HUES48 (cell line): ENCODE results near the gene NCKIPSD.

Experiments used
- H3K27ac ChIP-seq: one replicate; pipeline ENCODE4 v1.7.0; 2013; ENCODE audit warnings: low read depth, low read length, inconsistent platforms
- H3K27me3 ChIP-seq: 2 replicates; pipeline ENCODE4 v1.6.1; 2013; ENCODE audit warnings: mild to moderate bottlenecking, low read length; ENCODE audit not compliant: control insufficient read depth, insufficient read depth
- H3K36me3 ChIP-seq: 2 replicates; pipeline ENCODE4 v1.6.1; 2013; ENCODE audit warnings: low read length; ENCODE audit not compliant: control insufficient read depth, insufficient read depth
- H3K4me1 ChIP-seq: 2 replicates; pipeline ENCODE4 v1.6.1; 2013; ENCODE audit warnings: mild to moderate bottlenecking, low read length; ENCODE audit not compliant: control insufficient read depth, insufficient read depth
- H3K4me3 ChIP-seq: 2 replicates; pipeline ENCODE4 v1.5.1; 2013; ENCODE audit warnings: mild to moderate bottlenecking, low read depth, low read length
- H3K9ac ChIP-seq: 2 replicates; pipeline ENCODE4 v1.6.1; 2013; ENCODE audit warnings: mild to moderate bottlenecking, low read depth, low read length, moderate library complexity
- H3K9me3 ChIP-seq: 2 replicates; pipeline ENCODE4 v1.6.1; 2013; ENCODE audit warnings: low read length; ENCODE audit not compliant: control insufficient read depth, insufficient read depth

NCKIPSD gene

DNA sequence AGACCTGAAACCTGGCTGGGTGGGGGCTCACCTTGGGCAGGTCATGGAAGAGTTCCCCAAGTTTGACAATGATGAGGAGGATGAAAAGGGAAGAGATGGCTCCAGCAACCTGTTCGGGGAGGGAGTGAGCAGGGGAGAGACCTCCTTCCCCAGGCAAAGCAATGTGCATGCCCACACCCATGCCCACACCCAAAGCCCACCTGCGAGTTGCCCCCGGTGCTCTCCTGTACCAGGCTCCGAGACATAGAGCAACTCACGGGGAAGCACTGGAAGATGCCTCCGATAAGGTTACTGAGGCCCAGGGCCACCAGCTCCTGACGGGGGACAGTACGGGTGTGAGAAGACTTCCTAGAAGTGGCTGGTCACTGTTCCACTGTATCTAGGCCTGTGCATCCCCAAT, 55.3 kb downstream of the NCKIPSD start:
- Histone ChIP-seq H3K9ac (no peak overlapping the region), H3K4me1 (0 out of 2 replicates have a peak, but pooled peaks cover 2% of the 10 kb centered on the region), H3K36me3 (peaks cover 83% of the 10 kb centered on the region), H3K9me3 (no peaks in the 10 kb centered on the region), H3K4me3 (no peak overlapping the region), H3K27ac (no peak overlapping the region), H3K27me3 (no peaks in the 10 kb centered on the region)

DNA sequence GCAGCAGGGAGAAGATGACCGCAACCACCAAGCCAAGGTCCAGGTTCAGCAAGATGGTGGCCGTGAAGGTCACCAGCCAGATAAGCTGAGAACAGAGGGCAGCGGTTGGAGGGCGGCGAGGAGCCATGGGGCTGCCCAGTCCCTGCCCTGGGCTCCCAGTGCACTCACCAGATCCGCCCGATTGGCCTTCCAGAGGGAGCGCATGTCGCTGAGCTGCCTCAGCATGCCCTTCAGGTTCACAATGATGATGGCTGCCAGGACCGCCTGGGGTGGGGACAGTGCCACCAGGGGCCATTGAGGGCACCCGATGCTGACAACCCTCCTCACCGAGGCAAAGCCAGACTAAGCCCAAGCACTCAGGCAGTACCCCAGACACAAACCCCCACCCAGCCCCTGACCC, 55.8 kb downstream of the NCKIPSD start:
- Histone ChIP-seq H3K9me3 (no peaks in the 10 kb centered on the region), H3K4me1 (0 out of 2 replicates have a peak, but pooled peaks cover 2% of the 10 kb centered on the region), H3K36me3 (peaks cover 88% of the 10 kb centered on the region), H3K27ac (no peak overlapping the region), H3K9ac (no peak overlapping the region), H3K27me3 (no peaks in the 10 kb centered on the region), H3K4me3 (no peak overlapping the region)

GRCh38 chr3:48628277-48629017, 57.3 kb downstream of the NCKIPSD start:
- Histone ChIP-seq H3K36me3 (peaks cover 86% of the 10 kb centered on the region), H3K4me3 (no peak overlapping the region), H3K27me3 (no peaks in the 10 kb centered on the region), H3K9me3 (no peaks in the 10 kb centered on the region), H3K9ac (no peak overlapping the region), H3K27ac (no peak overlapping the region), H3K4me1 (no peaks in the 10 kb centered on the region)

GRCh38 chr3:48625600-48625999, 60.1 kb downstream of the NCKIPSD start:
- H3K9me3 ChIP-seq, result no peaks in the 10 kb centered on the region
- H3K27ac ChIP-seq, result no peak overlapping the region
- H3K36me3 ChIP-seq, result peaks cover 61% of the 10 kb centered on the region
- no peak overlapping the region for H3K4me3 ChIP-seq
- H3K4me1 ChIP-seq, result no peaks in the 10 kb centered on the region
- H3K9ac ChIP-seq, result no peak overlapping the region
- H3K27me3 ChIP-seq, result no peaks in the 10 kb centered on the region

DNA sequence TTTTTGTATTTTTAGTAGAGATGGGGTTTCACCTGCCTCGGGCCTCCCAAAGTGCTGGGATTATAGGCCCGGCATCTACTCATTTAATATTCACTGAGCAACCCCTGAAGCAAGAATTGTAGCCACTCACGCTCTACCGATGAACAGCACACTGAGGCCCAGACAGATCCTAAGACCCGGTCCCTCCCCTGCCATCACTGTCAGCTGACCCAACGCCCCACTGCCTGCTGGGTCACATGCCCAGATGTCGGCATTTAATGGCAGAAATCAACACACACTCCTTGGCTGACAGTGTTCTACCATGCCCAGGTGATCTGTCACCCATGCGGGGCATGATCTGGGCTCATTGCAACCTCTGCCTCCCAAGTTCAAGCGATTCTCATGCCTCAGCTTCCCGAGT, 60.9 kb downstream of the NCKIPSD start:
- Histone ChIP-seq H3K27ac (no peak overlapping the region), H3K9ac (no peak overlapping the region), H3K9me3 (no peaks in the 10 kb centered on the region), H3K4me1 (no peaks in the 10 kb centered on the region), H3K27me3 (no peaks in the 10 kb centered on the region), H3K4me3 (no peak overlapping the region), H3K36me3 (peaks cover 61% of the 10 kb centered on the region)

GRCh38 chr3:48623851-48624547, 61.7 kb downstream of the NCKIPSD start:
- no peak overlapping the region for H3K4me3 ChIP-seq
- H3K9ac ChIP-seq, result no peak overlapping the region
- H3K9me3 ChIP-seq, result no peaks in the 10 kb centered on the region
- H3K27ac ChIP-seq, result no peak overlapping the region
- H3K4me1 ChIP-seq, result no peaks in the 10 kb centered on the region
- H3K27me3 ChIP-seq, result no peaks in the 10 kb centered on the region
- peaks cover 56% of the 10 kb centered on the region for H3K36me3 ChIP-seq
